ENCODE measurements around the gene ADGRL4. TPM values are rescaled to one million over a fixed set of nuclear protein-coding genes. Genes with fewer than 3 reads are reported as not detected.

ADGRL4 gene
- 143 and 205 TPM in 2 replicates for total RNA-seq
- 120 and 140 TPM in 2 replicates for polyA plus RNA-seq
- polyA plus RNA-seq (2011; cell fraction: cytosol; rRNA removed) = 98.2 and 113 TPM in 2 replicates
- 61.6 and 91.1 TPM in 2 replicates for polyA plus RNA-seq (2011; cell fraction: nucleus; rRNA removed)
- polyA plus RNA-seq (2012) = 118 and 169 TPM in 2 replicates
- polyA minus RNA-seq = 241 and 249 TPM in 2 replicates
- polyA minus RNA-seq (2011; cell fraction: cytosol; rRNA and poly(A)+ RNA removed) = not detected
- 65.3 and 97.1 TPM in 2 replicates for polyA minus RNA-seq (2011; cell fraction: nucleus; rRNA and poly(A)+ RNA removed)
- Bru-seq, nascent RNA = percentile 98 among the genes with signal in this experiment
- BruChase-seq, experiment 1, labeled RNA remaining after a 6-hour chase = percentile 95 among the genes with signal in this experiment
- BruChase-seq, experiment 2, labeled RNA remaining after a 2-hour chase = percentile 94 among the genes with signal in this experiment
- long read RNA-seq, transcript ADGRL4-201 (15 exons, 3,527 nt) = major isoform, 468 of 585 reads
- long read RNA-seq, partial matches to known transcripts = 16 of 585 reads
- long read RNA-seq, other reads (novel, unspliced or antisense) = 101 of 585 reads

GRCh38 chr1:79006564-79006963 is at the start of gene ADGRL4:
ADGRL4 (minus strand) TSS chr1:79006730; CDS start chr1:79006654, 76 bp downstream.
- H3K4me2 ChIP-seq (ENCODE audit: insufficient read depth, low read length) = peak within 1 kb of the TSS; percentile 100
- H3K9me1 ChIP-seq (replicated peaks; ENCODE audit: control insufficient read depth, extremely low read depth, insufficient read depth, low read length) = no peaks in the 10 kb centered on the region
- peaks cover 0 to 14% of the 10 kb centered on the region in 2 experiments for H3K36me3 ChIP-seq (ENCODE audit: control insufficient read depth in 2 of 2, extremely low read depth in 1 of 2, insufficient read depth in 2 of 2, low read length in 2 of 2)
- peak within 1 kb of the TSS; percentile 100 for H3K9ac ChIP-seq (replicated peaks; ENCODE audit: extremely low read depth, insufficient read depth, low read length)
- FAIRE-seq = peak; percentile 83
- CTCF ChIA-PET = no interaction called here
- peak within 1 kb of the TSS; percentile 93 to 99 (median 97) for H3K4me3 ChIP-seq (replicated peaks in 1 of 3; ENCODE audit: insufficient read depth in 1 of 3, low read depth in 1 of 3, low read length in 3 of 3)
- dilution Hi-C loops (cut with MboI; ENCODE audit: extremely low pct_ligation_motif_present, low sequenced_read_pairs) = no loop called here
- intact Hi-C loops (cut with micrococcal nuclease) = loop anchor here (1.0 to 5.0 kb wide), 7 partner anchors 34 to 346 kb away; no protein-coding TSS in a partner anchor
- TF ChIP-seq GATA2 (IDR thresholded peaks at IDR 0.05; ENCODE audit: insufficient read depth, insufficient read length, low read depth, low read length) = no peak
- no peak for TF ChIP-seq JUN (IDR thresholded peaks at IDR 0.05; ENCODE audit: borderline replicate concordance, insufficient read depth, insufficient read length, low read depth)
- TF ChIP-seq EZH2 (IDR thresholded peaks at IDR 0.05; ENCODE audit: borderline replicate concordance, low read depth, low read length, severe bottlenecking) = no peak
- TF ChIP-seq CTCF (IDR thresholded peaks at IDR 0.05; ENCODE audit: extremely low read depth in 1 of 2, insufficient read depth in 1 of 2, low read depth in 1 of 2, low read length in 2 of 2) = no peak
- no peak for TF ChIP-seq MYC (IDR thresholded peaks at IDR 0.05; ENCODE audit: low read depth, low read length)
- TF ChIP-seq, protein P1, sequence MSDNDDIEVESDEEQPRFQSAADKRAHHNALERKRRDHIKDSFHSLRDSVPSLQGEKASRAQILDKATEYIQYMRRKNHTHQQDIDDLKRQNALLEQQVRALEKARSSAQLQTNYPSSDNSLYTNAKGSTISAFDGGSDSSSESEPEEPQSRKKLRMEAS (IDR thresholded peaks at IDR 0.05; ENCODE audit: insufficient read depth, insufficient read length) = no peak
- peak; percentile 95 for TF ChIP-seq POLR2AphosphoS5 (IDR thresholded peaks at IDR 0.05; ENCODE audit: insufficient read depth, low read depth, low read length)
- peak; percentile 78 for TF ChIP-seq FOS (IDR thresholded peaks at IDR 0.05; ENCODE audit: borderline replicate concordance, insufficient read depth, low read length)
- TF ChIP-seq POLR2A (IDR thresholded peaks at IDR 0.05; ENCODE audit: low read depth, low read length) = peak; percentile 90
- H4K20me1 ChIP-seq (replicated peaks; ENCODE audit: control insufficient read depth, extremely low read depth, insufficient read depth, low read length) = no peaks in the 10 kb centered on the region
- no peaks in the 10 kb centered on the region for H3K27me3 ChIP-seq (ENCODE audit: control insufficient read depth in 2 of 2, insufficient read depth in 2 of 2, low read length in 2 of 2)
- H3K27ac ChIP-seq (ENCODE audit: insufficient read depth, low read depth, low read length) = peak within 1 kb of the TSS; percentile 97
- H3K79me2 ChIP-seq (ENCODE audit: control insufficient read depth, insufficient read depth, low read length) = peaks cover 49% of the 10 kb centered on the region
- no peaks in the 10 kb centered on the region for H3K9me3 ChIP-seq (replicated peaks; ENCODE audit: control insufficient read depth, insufficient read depth, low read length)
- POLR2A ChIA-PET = no interaction called here
- BruUV-seq (replicated peaks) = no TSS peak
- peak within 1 kb of the TSS; percentile 59 for H2AFZ ChIP-seq (ENCODE audit: low read depth, low read length)
- peaks cover 47% of the 10 kb centered on the region for H3K4me1 ChIP-seq (ENCODE audit: control insufficient read depth, extremely low read depth, insufficient read depth, low read length)
- peak; percentile 90 for DNase-seq (ENCODE audit: low read depth, low spot score)
